Kidney epithelial cell (primary cell): ENCODE data around the gene SMCO3. TPM values are rescaled to one million over a fixed set of nuclear protein-coding genes. Genes with fewer than 3 reads are reported as not detected.

Experiments used
- DNase-seq: peaks from one replicate; pipeline ENCODE4 v3.0.0-alpha.2; 2010; ENCODE audit warnings: low read depth
- H3K27me3 ChIP-seq: 2 replicates; pipeline ENCODE4 v1.6.0; 2011; ENCODE audit warnings: low read length; ENCODE audit not compliant: control insufficient read depth, insufficient read depth
- H3K36me3 ChIP-seq: 2 replicates; pipeline ENCODE4 v1.5.1; 2011; ENCODE audit warnings: low read length; ENCODE audit not compliant: control insufficient read depth, insufficient read depth
- H3K4me3 ChIP-seq: 2 replicates; pipeline ENCODE4 v1.5.1; 2011; ENCODE audit warnings: low read depth, mild to moderate bottlenecking, control low read depth, low read length
- CTCF ChIP-seq: IDR thresholded peaks from 2 replicates; pipeline ENCODE4 v1.5.1; 2011; ENCODE audit warnings: mild to moderate bottlenecking, moderate library complexity, low read length, control low read depth, inconsistent platforms; ENCODE audit not compliant: insufficient read depth, poor library complexity, severe bottlenecking
- total RNA-seq: library from RNA; depleted of rRNA; stranded (reverse); fragments of >200 nt; gene quantifications from 2 replicates; pipeline ENCODE4 v1.2.3, GENCODE V29; 2015

The SMCO3 gene
- total RNA-seq, 1 donor from 2014 or later: not detected

GRCh38 chr12:14773685-14774073 lies 40.3 kb downstream of the SMCO3 start:
- H3K36me3 ChIP-seq: no peaks in the 10 kb centered on the region
- no peak for TF ChIP-seq CTCF
- no peak for DNase-seq
- no peaks in the 10 kb centered on the region for H3K27me3 ChIP-seq
- H3K4me3 ChIP-seq: peak overlapping the region; percentile 93

- no peak overlapping the region for H3K4me3 ChIP-seq
- no peaks in the 10 kb centered on the region for H3K36me3 ChIP-seq
- no peak for DNase-seq
- no peaks in the 10 kb centered on the region for H3K27me3 ChIP-seq
- no peak for TF ChIP-seq CTCF
Observed at GRCh38 chr12:14772946-14773345, 41.0 kb downstream of the SMCO3 start.

DNA sequence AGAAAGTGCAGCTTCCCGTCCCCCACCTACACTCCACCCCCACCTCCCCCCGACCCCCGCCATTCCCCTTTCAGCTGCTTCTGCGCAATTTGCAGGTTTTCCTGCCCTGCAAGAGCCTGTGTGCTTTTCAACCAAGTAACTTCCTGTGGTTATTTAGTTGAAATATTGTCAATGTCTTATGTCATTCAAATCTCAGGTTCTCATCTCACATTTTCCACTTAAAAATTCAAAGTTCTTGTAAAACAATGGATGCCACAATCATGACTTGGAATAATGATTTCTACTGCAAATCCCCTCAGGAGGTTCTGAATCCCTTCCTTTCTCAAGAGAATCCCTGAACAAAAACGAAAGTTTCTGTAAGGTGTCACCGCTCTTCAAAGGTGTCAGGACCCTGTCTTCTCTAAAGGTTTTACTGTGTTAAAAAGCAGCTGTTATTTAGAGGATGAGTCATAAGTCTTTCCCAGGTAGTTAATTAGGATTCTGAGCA lies 42.3 kb downstream of the SMCO3 start:
- no peak for DNase-seq

DNA sequence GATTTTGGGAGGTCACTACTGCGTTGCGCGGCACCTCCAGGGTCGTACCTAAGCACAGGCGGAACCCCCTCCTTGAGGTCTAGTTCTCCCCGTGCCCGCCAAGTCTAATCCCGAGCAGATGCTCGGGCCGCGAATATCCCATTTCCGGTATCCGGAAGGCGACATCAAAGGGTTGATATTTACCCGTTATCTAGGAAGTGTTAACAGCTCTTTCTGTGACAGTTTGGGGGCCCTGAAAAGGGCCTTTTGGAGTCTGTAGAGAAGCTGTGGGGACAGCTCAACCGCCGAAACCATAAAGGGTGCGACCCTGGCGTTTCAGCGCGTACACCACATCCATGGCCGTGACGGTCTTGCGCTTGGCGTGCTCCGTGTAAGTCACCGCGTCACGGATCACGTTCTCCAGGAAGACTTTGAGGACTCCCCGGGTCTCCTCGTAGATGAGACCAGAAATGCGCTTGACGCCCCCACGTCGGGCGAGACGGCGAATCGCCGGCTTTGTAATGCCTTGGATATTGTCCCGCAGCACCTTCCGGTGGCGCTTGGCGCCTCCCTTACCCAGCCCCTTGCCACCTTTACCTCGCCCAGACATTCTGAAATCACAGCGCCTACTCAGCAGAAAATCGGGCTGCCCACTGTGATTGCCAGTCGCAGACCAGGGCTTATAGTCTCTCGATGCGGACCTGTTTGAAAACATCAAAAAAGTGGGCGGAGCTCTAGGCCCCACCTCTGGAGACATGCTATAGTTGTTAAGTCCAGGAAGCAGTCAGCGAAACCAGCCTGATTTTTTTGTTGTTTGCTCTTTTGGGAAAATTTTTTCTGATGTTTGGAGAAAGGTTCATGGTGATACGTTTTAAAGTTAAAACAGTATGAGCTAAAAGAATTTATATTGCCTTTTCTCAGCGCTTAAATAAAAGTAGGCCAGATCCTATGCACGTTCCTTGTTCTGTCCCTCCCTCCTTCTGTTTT lies 43.2 kb downstream of the SMCO3 start:
- Histone ChIP-seq H3K36me3 (no peaks in the 10 kb centered on the region), H3K4me3 (peak overlapping the region; percentile 89), H3K27me3 (no peaks in the 10 kb centered on the region)
- no peak for TF ChIP-seq CTCF
- DNase-seq: peak; percentile 77

More for the DNA sequence above, 42.3 kb downstream of the SMCO3 start:
- no peak for TF ChIP-seq CTCF
- no peaks in the 10 kb centered on the region for H3K36me3 ChIP-seq
- no peaks in the 10 kb centered on the region for H3K27me3 ChIP-seq
- H3K4me3 ChIP-seq: peak overlapping the region; percentile 89

DNA sequence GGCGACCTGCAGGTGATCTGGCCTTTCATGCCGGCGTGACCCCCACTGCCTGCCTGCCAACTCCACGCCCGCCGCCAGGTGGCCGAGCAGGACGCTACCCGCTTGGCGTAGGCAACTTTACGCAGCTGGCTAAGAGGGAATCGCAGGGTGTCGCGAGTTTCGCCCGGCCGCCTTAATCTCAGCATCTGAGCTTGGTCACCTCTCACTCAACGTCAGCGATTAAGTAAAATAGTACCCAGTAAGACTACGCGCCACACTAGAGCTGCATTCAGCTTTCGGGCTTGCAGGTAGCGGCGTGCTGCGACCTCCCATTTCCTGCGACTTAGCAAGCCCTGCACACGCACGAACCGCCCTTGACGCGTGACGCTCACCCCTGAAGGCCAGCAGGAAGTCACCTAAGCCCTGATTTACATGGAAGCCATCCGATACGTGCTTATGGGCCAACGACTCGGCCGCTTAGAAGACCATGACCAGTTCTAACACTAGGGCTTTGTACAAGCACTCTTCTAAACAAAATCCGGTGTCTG lies 44.0 kb downstream of the SMCO3 start:
- peak overlapping the region; percentile 89 for H3K4me3 ChIP-seq
- DNase-seq: peak; percentile 35
- no peaks in the 10 kb centered on the region for H3K27me3 ChIP-seq
- H3K36me3 ChIP-seq: no peaks in the 10 kb centered on the region
- peak; percentile 87 for TF ChIP-seq CTCF
